Activated CD4-positive, alpha-beta T cell treated with anti-CD3 and anti-CD28 coated beads, Interleukin-2, amount 50 U/mL, for 16 hours (primary cell): Measurements from ENCODE around the gene AP2A2.
"Not testable (repeated sequence)": the region's sequence is repeated elsewhere in the genome, so short reads cannot be mapped to it uniquely, and the experiment has no call there.

Experiments used
- DNase-seq: peaks from one replicate; pipeline ENCODE4 v3.0.0-alpha.2; 2020

The AP2A2 gene

GRCh38 chr11:957212-957920 is 31.7 kb downstream of the AP2A2 start:
- DNase-seq: no peak

DNA sequence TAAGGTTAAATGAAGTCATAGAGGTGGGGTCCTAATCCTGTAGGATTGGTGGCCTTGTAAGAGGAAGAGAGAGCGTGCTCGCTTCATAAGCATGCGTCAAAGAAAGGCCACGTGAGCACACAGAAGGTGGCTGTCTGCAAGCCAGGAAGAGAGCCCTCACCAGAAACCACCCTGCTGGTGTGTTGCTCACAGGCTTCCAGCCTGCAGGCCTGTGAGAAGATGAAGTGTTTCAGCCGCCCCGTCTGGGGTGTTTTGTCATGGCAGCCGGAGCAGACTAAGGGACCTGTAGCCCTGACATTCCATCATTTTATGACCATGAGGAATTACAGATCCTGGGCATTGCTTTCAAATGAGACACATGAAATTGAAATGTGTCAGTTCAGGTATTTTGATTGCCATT is 32.4 kb downstream of the AP2A2 start:
- no peak for DNase-seq

DNA sequence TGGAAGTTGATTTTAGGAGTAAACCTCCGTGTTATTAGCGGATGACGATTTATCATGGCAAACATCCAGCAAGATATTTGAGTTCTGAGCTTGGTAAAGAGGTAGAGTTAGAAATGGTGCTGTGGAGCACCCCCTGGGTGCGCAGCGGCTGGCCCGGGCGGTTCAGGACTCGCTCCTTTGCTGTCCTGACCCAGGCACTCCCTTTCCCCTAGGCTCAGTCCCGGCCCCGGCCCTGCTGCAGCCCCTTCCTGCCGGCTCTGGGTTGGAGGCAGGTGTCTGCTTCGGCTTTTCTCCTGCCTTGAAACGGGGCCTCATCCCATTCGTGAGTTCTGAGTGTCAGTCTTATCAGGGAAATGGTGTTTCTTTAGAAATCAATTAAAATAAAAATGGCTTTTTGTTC is 33.4 kb downstream of the AP2A2 start:
- no peak for DNase-seq

DNA sequence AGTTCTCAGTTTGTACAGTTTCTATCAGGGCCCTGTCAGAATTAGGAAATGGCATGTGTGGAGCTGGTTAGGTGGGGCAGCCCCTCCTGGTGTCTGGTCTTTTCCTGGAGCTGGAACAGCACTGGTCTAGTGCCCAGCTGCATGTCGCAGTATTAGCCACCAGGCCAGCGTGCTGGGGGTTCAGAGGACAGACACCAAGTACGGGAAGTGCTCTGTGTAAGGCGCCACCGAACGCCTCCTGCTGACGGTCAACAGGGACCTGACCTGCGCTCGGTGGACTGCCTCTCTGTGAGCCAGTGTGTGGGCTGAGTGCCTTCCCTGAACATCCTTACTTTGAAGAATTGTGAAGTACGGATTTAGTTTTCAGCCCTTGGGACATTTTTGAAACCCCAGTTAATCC is 33.9 kb downstream of the AP2A2 start:
- DNase-seq: no peak

- DNase-seq: not testable (repeated sequence)
These were observed 35.7 kb downstream of the AP2A2 start for GRCh38 chr11:961310-961920.

DNA sequence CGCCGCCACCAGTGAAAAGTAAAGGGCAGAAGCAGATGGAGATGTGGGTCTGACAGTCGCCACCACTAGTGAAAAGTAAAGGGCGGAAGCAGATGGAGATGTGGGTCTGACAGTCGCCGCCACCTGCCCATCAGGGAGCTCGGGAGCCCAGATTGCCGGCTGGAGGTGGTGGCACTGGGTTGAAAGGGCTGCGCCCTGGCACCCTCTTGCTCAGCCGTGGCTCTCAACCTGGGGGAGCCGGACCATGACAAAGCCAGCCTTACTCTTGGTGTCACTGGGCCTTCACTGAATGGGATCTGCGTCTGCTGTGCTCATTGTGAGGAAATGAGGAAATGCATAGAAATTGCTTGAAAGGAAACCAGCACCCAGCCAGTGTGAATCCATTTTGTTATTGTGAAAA is 36.3 kb downstream of the AP2A2 start:
- DNase-seq: no peak

GRCh38 chr11:962688-963087 is 37.0 kb downstream of the AP2A2 start:
- DNase-seq: no peak

DNA sequence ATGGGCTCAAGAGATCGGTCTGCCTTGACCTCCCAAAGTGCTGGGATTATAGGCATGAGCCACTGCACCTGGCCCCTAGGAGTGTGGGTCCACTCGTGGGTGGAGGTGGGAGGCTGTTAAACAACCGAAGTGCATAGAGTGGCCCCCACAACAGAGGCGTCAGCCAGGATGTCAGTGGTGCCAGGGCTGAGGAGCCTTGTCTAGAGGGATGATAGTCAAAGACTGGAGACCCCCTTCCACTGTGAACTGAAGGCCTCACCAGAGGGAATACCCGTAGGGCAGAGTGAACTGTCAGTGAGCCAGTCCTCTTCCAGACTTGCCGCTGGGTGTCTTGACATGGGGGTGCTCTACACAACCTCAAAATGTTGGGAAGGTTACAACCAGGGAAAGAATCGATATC is 38.2 kb downstream of the AP2A2 start:
- no peak for DNase-seq

GRCh38 chr11:965206-965775 is 39.6 kb downstream of the AP2A2 start:
- DNase-seq: no peak

DNA sequence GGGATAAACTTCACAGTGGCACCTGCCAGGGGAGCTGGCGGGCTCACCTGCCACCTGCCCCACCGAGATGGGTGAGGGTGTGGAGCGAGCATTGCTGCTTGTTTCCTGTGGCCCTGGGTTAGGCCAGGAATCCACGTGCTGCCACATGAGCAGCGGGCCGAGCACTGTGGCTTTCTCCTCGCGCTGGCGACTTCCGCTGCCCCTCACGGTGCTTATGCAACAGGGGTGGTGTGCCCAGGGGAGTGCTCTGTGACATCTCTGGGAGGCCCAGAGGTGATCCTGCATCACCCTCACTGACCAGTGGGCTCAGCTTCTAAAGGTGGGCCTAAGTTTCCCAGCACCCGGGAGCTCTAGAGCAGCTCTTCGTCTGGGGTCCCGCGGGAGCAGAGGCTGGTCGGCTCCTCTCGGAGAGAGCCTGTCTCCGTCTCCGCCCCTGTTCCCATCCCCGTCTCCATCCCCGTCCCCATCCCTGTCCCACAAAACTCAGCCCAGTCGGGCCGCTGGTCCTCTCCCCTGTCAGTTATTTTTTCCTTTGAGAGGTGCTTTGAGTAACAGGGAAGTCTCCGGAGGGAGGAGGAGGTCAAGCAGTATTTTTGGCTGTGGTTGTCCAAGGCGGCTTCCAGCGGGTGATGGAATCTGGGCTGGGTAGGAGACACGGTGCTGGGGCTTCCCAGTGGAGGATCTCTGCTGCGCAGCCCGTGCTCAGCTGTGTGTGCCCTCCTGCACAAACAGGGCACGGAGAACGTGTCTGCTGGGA is 42.5 kb downstream of the AP2A2 start:
- no peak for DNase-seq

GRCh38 chr11:968822-969221 is 43.2 kb downstream of the AP2A2 start:
- no peak for DNase-seq

DNA sequence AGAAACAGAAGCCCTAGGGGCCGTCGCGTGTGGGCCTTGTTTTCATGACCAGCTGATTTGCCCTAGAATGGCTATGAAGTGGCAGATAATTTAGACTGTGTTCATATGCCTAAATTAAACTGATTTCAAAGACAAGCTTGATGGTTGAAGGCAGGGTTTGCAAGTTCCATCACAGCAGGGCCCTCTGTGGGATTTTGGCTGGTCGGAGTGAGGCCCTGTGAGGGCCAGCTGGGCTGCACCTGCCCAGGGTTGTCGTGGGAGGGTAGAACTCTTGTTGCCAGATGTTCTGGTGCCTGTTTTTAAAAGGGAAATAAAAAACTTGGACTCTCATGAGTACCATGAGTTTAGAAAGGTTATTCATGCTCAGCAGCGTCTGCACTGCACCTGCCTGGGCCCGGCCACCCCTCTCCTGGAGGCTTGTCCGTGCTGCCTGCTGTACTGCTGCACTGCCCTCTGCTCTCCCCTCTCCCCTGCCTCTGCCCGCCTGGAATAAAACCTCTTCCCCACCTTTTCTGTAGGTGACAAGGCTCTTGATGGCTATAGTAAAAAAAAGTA is 44.1 kb downstream of the AP2A2 start:
- no peak for DNase-seq

DNA sequence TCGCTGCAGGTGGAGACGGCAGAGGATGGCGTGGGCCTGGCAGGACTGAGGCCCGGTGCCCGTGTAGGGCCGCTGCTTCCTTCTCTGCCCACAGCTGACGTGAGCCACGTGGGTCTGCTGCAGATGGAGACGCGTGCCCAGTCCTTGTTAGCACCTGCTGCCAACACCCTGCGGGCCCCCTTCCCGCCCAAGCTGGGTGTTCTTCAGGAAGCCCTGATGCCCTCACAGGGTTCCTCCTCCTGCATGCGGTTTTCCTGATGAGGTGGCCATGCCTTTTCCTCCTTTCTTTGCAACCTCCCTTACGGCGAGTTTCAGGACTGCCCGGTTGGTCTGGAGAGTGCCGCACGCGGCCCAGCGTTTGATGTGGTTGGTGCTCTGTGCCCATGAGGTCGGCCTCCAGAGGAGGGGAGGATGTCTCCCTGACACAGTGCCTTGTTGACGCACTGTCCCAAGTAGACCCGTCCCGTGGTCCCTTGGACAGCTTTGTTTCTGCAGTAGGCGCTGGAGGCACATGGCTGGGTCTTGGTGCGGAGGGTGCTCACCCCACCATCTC is 44.7 kb downstream of the AP2A2 start:
- peak; percentile 32 for DNase-seq

GRCh38 chr11:971092-971690 is 45.5 kb downstream of the AP2A2 start:
- DNase-seq: no peak

GRCh38 chr11:971731-972365 is 46.2 kb downstream of the AP2A2 start:
- DNase-seq: no peak

- DNase-seq: no peak
These were observed 47.0 kb downstream of the AP2A2 start for GRCh38 chr11:972523-973211.

DNA sequence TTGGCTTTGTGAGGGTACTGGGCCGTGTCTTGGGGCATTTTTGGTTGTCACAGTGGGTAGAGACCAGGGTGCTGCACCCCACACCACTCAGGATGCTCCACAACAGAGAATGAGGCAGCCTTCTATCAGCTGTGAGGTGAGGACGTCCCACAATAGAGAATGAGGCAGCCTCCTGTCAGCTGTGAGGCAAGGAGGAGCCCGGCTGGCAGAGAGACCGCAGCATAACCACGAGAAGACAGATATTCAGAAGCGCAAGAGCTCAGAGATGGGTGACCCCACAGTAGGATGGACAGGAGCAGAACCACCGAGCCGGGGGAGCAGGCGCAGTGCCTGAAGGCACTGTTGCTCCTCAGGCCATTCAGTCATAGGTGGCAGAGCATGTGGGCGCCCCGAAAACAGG is 47.6 kb downstream of the AP2A2 start:
- no peak for DNase-seq

- not testable (repeated sequence) for DNase-seq
These were observed 49.7 kb downstream of the AP2A2 start for GRCh38 chr11:975376-975775.

DNA sequence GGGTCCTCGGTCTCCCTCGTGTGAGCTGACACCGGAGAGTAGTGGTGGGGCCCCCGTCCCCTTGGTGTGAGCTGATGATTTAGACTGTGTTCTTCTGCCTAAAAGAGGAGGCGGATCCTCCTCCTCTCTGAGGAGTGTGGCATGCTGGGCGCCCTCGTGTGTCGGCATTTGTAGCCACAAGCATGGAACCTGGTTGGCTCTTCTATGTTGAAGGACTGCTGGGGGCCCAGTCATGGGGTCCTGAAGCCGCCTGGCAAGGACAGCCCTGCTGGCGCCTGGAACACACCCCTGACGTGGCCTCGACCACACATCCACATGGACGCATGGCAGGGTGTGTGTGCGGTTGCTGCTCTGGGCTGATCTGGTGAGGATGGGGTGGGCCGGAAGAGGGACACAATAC is 50.2 kb downstream of the AP2A2 start:
- peak; percentile 21 for DNase-seq

- no peak for DNase-seq
These were observed 50.9 kb downstream of the AP2A2 start for GRCh38 chr11:976431-977160.
